Loucy (cell line): ENCODE data around the gene ABCB9.

Experiments
- EZH2phosphoT487 ChIP-seq: fragments of 200-600 bp; IDR thresholded peaks from 2 replicates; pipeline ENCODE4 v1.6.1; 2018; ENCODE audit warnings: antibody characterized with exemption, mild to moderate bottlenecking, moderate library complexity, borderline replicate concordance
- TF ChIP-seq, protein P1 (sequence below): fragments of 200-600 bp; sonication (generic); conservative IDR thresholded peaks from 2 replicates; pipeline ENCODE4 v1.5.1; 2014; ENCODE audit warnings: mild to moderate bottlenecking, antibody characterized with exemption, low read length

DNA sequence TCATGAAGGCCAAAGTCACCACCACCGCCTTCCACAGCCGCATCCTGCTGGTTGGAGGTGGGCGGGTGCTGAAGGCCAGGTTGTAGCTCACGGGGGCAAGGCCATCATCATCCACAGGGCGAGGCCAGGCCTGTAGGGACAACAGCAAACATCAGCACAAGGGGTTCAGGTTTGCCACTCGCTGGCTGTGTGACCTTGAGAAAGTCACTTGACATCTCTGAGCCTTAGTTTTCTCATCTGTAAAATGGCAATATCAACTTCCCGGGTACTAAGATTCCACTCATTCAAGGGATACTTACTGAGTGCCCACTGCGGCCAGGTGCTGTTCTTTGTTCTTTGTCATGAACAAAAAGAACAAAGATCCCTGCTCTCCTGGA lies 6.1 kb downstream of the ABCB9 start:
- TF ChIP-seq, protein P1, sequence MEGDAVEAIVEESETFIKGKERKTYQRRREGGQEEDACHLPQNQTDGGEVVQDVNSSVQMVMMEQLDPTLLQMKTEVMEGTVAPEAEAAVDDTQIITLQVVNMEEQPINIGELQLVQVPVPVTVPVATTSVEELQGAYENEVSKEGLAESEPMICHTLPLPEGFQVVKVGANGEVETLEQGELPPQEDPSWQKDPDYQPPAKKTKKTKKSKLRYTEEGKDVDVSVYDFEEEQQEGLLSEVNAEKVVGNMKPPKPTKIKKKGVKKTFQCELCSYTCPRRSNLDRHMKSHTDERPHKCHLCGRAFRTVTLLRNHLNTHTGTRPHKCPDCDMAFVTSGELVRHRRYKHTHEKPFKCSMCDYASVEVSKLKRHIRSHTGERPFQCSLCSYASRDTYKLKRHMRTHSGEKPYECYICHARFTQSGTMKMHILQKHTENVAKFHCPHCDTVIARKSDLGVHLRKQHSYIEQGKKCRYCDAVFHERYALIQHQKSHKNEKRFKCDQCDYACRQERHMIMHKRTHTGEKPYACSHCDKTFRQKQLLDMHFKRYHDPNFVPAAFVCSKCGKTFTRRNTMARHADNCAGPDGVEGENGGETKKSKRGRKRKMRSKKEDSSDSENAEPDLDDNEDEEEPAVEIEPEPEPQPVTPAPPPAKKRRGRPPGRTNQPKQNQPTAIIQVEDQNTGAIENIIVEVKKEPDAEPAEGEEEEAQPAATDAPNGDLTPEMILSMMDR, result no peak
- no peak for TF ChIP-seq EZH2phosphoT487
